H1 (cell line): Measurements from ENCODE around the gene PCDHGB1. TPM values are rescaled to one million over a fixed set of nuclear protein-coding genes. Genes with fewer than 3 reads are reported as not detected.
A peak's percentile ranks its signal among the peaks of the same experiment; 100 is the strongest.

ENCODE experiments used
- CTCF ChIA-PET: fragments of 300-600 bp; sonication (Branson Sonifier 250); formaldehyde crosslinking; loops from one replicate; lab custom pipeline; 2021; ENCODE audit not compliant: partially characterized antibody; lab: Charles Lee
- POLR2A ChIA-PET: fragments of 300-600 bp; sonication (Branson Sonifier 250); formaldehyde crosslinking; loops from one replicate; lab custom pipeline; 2021; ENCODE audit warnings: inconsistent platforms; ENCODE audit not compliant: partially characterized antibody; lab: Charles Lee
- DNase-seq, 2 experiments: peaks; one replicate each; pipeline versions ENCODE4 v3.0.0 to v3.0.0-alpha.2; 2010 to 2022; ENCODE audit warnings: low spot score in 2 of 2, low read depth in 1 of 2, mixed read lengths in 1 of 2
- FAIRE-seq: peaks from 2 replicates; lab custom pipeline; 2011; peaks lifted over from hg19 to GRCh38; lab: Jason Lieb, UNC
- H2AFZ ChIP-seq: 2 replicates; pipeline ENCODE4 v1.8.1; 2012; ENCODE audit warnings: low read length, inconsistent platforms
- H2AK5ac ChIP-seq: 2 replicates; pipeline ENCODE4 v1.6.1; 2013; ENCODE audit warnings: low read depth, low read length
- H2BK120ac ChIP-seq: replicated peaks from 2 replicates; pipeline ENCODE3; 2013; ENCODE audit warnings: low read depth, low read length, inconsistent platforms
- H2BK12ac ChIP-seq: 2 replicates; pipeline ENCODE4 v1.6.1; 2013; ENCODE audit warnings: low read depth, low read length
- H2BK15ac ChIP-seq: 2 replicates; pipeline ENCODE4 v1.6.1; 2013; ENCODE audit warnings: low read length
- H2BK20ac ChIP-seq: 2 replicates; pipeline ENCODE4 v1.6.1; 2013; ENCODE audit warnings: low read length
- H2BK5ac ChIP-seq: 2 replicates; pipeline ENCODE4 v1.6.1; 2013; ENCODE audit warnings: low read depth, low read length
- H3K14ac ChIP-seq: 2 replicates; pipeline ENCODE4 v1.6.1; 2013; ENCODE audit warnings: inconsistent platforms; ENCODE audit not compliant: insufficient read length
- H3K18ac ChIP-seq: 2 replicates; pipeline ENCODE4 v1.6.1; 2013; ENCODE audit warnings: low read length; ENCODE audit errors: extremely low read depth
- H3K23ac ChIP-seq: 2 replicates; pipeline ENCODE4 v1.6.1; 2013; ENCODE audit warnings: inconsistent platforms; ENCODE audit not compliant: insufficient read length
- H3K23me2 ChIP-seq: 2 replicates; pipeline ENCODE4 v1.6.1; 2013; ENCODE audit warnings: low read depth, low read length
- H3K27ac ChIP-seq: 2 replicates; pipeline ENCODE4 v1.6.1; 2011; ENCODE audit warnings: low read depth, low read length, inconsistent platforms
- H3K27me3 ChIP-seq, 4 experiments: replicated peaks in 1 of 4; 1 replicate in 1 of 4; 2 replicates in 3 of 4; pipeline versions ENCODE4 v1.6.1 to v1.8.1; 2011 to 2013; ENCODE audit warnings: low read length in 3 of 4, mild to moderate bottlenecking in 3 of 4, inconsistent platforms in 2 of 4, mixed read lengths in 2 of 4, moderate library complexity in 1 of 4; ENCODE audit not compliant: control insufficient read depth in 3 of 4, insufficient read depth in 3 of 4; ENCODE audit errors: extremely low read depth in 1 of 4
- H3K36me3 ChIP-seq, 4 experiments: 2 replicates each; pipeline versions ENCODE4 v1.6.1 to v1.8.1; 2011 to 2013; ENCODE audit warnings: mild to moderate bottlenecking in 4 of 4, low read length in 3 of 4, moderate library complexity in 2 of 4, control low read depth in 1 of 4, inconsistent platforms in 1 of 4; ENCODE audit not compliant: insufficient read depth in 4 of 4, control insufficient read depth in 2 of 4
- H3K4ac ChIP-seq: replicated peaks from 2 replicates; pipeline ENCODE3; 2013; ENCODE audit warnings: low read length, low read depth, mixed read lengths, inconsistent platforms; ENCODE audit not compliant: insufficient read length
- H3K4me1 ChIP-seq, 4 experiments: replicated peaks in 1 of 4; 1 replicate in 1 of 4; 2 replicates in 3 of 4; pipeline versions ENCODE4 v1.6.1 to v1.8.1; 2011 to 2013; ENCODE audit warnings: low read length in 3 of 4, inconsistent platforms in 2 of 4, mixed read lengths in 1 of 4; ENCODE audit not compliant: insufficient read depth in 4 of 4, control insufficient read depth in 3 of 4
- H3K4me2 ChIP-seq, 2 experiments: 2 replicates each; pipeline versions ENCODE4 v1.6.1 to v1.8.1; 2011 to 2013; ENCODE audit warnings: low read depth in 2 of 2, low read length in 2 of 2, control low read depth in 1 of 2, inconsistent platforms in 1 of 2, mild to moderate bottlenecking in 1 of 2; ENCODE audit not compliant: insufficient read depth in 1 of 2
- H3K4me3 ChIP-seq, 4 experiments: fragments of 200-600, 300-600 bp in 1 of 4; sonication (generic), shearing (Covaris generic), sonication (Bioruptor Twin) in 1 of 4; 2 replicates each; pipeline versions ENCODE4 v1.5.1 to v1.8.1; 2011 to 2016; ENCODE audit warnings: low read length in 4 of 4, low read depth in 3 of 4, control low read depth in 2 of 4, inconsistent platforms in 2 of 4, mild to moderate bottlenecking in 2 of 4, mixed read lengths in 1 of 4, moderate library complexity in 1 of 4; ENCODE audit not compliant: insufficient read depth in 2 of 4; ENCODE audit errors: extremely low read depth in 1 of 4
- H3K56ac ChIP-seq: replicated peaks from 2 replicates; pipeline ENCODE3; 2013; ENCODE audit warnings: low read depth, mild to moderate bottlenecking, mixed read lengths, low read length, inconsistent platforms; ENCODE audit not compliant: insufficient read length
- H3K79me1 ChIP-seq: 2 replicates; pipeline ENCODE4 v1.6.1; 2013; ENCODE audit warnings: low read depth, low read length, control low read depth
- H3K79me2 ChIP-seq, 2 experiments: 2 replicates each; pipeline versions ENCODE4 v1.6.1 to v1.8.1; 2012 to 2013; ENCODE audit warnings: low read length in 2 of 2, mild to moderate bottlenecking in 2 of 2, inconsistent platforms in 1 of 2; ENCODE audit not compliant: insufficient read depth in 2 of 2, control insufficient read depth in 1 of 2
- H3K9ac ChIP-seq, 4 experiments: replicated peaks in 1 of 4; 1 replicate in 1 of 4; 2 replicates in 3 of 4; pipeline versions ENCODE4 v1.6.1 to v1.8.1; 2011 to 2013; ENCODE audit warnings: low read depth in 3 of 4, low read length in 3 of 4, control low read depth in 2 of 4, mild to moderate bottlenecking in 2 of 4, moderate library complexity in 2 of 4, inconsistent platforms in 1 of 4; ENCODE audit errors: extremely low read depth in 1 of 4
- H3K9me3 ChIP-seq, 2 experiments: 2 replicates each; pipeline versions ENCODE4 v1.6.1 to v1.8.1; 2012 to 2013; ENCODE audit warnings: mild to moderate bottlenecking in 2 of 2, moderate library complexity in 2 of 2, control low read depth in 1 of 2, inconsistent platforms in 1 of 2, low read depth in 1 of 2, low read length in 1 of 2, mixed read lengths in 1 of 2; ENCODE audit not compliant: insufficient read depth in 2 of 2
- H4K20me1 ChIP-seq, 2 experiments: replicated peaks in 1 of 2; 2 replicates each; pipeline versions ENCODE3 to v1.8.1; 2011 to 2013; ENCODE audit warnings: inconsistent platforms in 2 of 2, low read length in 2 of 2, mild to moderate bottlenecking in 1 of 2; ENCODE audit not compliant: insufficient read depth in 2 of 2, control insufficient read depth in 1 of 2
- H4K5ac ChIP-seq: 2 replicates; pipeline ENCODE4 v1.6.1; 2013; ENCODE audit warnings: low read length, low read depth, mixed read lengths, inconsistent platforms; ENCODE audit not compliant: insufficient read length
- H4K8ac ChIP-seq: 2 replicates; pipeline ENCODE4 v1.8.0; 2013; ENCODE audit warnings: mild to moderate bottlenecking, moderate library complexity, low read length, inconsistent platforms; ENCODE audit not compliant: insufficient read depth; ENCODE audit errors: extremely low read depth
- H4K91ac ChIP-seq: replicated peaks from 2 replicates; pipeline ENCODE3; 2013; ENCODE audit warnings: low read length, mixed read lengths, inconsistent platforms; ENCODE audit not compliant: insufficient read length
- EP300 ChIP-seq, 2 experiments: IDR thresholded peaks; 1 replicate in 1 of 2; 2 replicates in 1 of 2; pipeline ENCODE4 v1.6.1; 2011 to 2012; ENCODE audit warnings: low read depth in 2 of 2, low read length in 2 of 2, mild to moderate bottlenecking in 2 of 2, borderline replicate concordance in 1 of 2, inconsistent platforms in 1 of 2, moderate library complexity in 1 of 2
- GTF2F1 ChIP-seq: IDR thresholded peaks from 2 replicates; pipeline ENCODE4 v1.6.1; 2012; ENCODE audit warnings: low read depth, low read length, improper control_type of control experiment, borderline replicate concordance
- HDAC2 ChIP-seq, 2 experiments: fragments of 300-600 bp in 1 of 2; sonication (generic) in 1 of 2; IDR thresholded peaks; 2 replicates each; pipeline ENCODE4 v1.6.1; 2011 to 2012; ENCODE audit warnings: low read depth in 2 of 2, low read length in 2 of 2, mild to moderate bottlenecking in 2 of 2, moderate library complexity in 2 of 2, borderline replicate concordance in 1 of 2, inconsistent platforms in 1 of 2
- KDM4A ChIP-seq: IDR thresholded peaks from one replicate; pipeline ENCODE4 v1.7.1; 2012; ENCODE audit warnings: low read depth, mild to moderate bottlenecking, moderate library complexity, low read length, inconsistent platforms; ENCODE audit not compliant: severe bottlenecking
- POLR2AphosphoS5 ChIP-seq: IDR thresholded peaks from 2 replicates; pipeline ENCODE4 v1.6.1; 2011; ENCODE audit warnings: low read depth, low read length
- RAD21 ChIP-seq, 2 experiments: IDR thresholded peaks in 1 of 2; conservative IDR thresholded peaks in 1 of 2; 2 replicates each; pipeline ENCODE4 v1.6.1; 2011; ENCODE audit warnings: low read depth in 2 of 2, low read length in 2 of 2, improper control_type of control experiment in 1 of 2, inconsistent platforms in 1 of 2, mild to moderate bottlenecking in 1 of 2, moderate library complexity in 1 of 2
- SAP30 ChIP-seq: fragments of 300-600 bp; sonication (generic); IDR thresholded peaks from 2 replicates; pipeline ENCODE4 v1.7.1; 2012; ENCODE audit warnings: low read length, moderate library complexity, mild to moderate bottlenecking, inconsistent platforms; ENCODE audit not compliant: insufficient read depth, insufficient replicate concordance
- SP2 ChIP-seq: IDR thresholded peaks from 2 replicates; pipeline ENCODE4 v1.6.1; 2012; ENCODE audit warnings: mild to moderate bottlenecking, low read length, inconsistent platforms
- TBP ChIP-seq: IDR thresholded peaks from 2 replicates; pipeline ENCODE4 v1.6.1; 2011; ENCODE audit warnings: low read depth, low read length, improper control_type of control experiment
- ZNF274 ChIP-seq: IDR thresholded peaks from 2 replicates; pipeline ENCODE4 v1.7.0; 2012; ENCODE audit warnings: low read length, borderline replicate concordance; ENCODE audit errors: extremely low read depth
- WGBS, 2 experiments: shearing (Covaris generic) in 1 of 2; methylation state at CpG; one replicate each; pipeline versions ENCODE4 v1.1.6 to v1.1.7; 2013 to 2015; ENCODE audit warnings: low lambda C conversion rate in 2 of 2, mixed read lengths in 2 of 2, inconsistent platforms in 1 of 2, low coverage in 1 of 2, missing lambda C conversion rate in 1 of 2; ENCODE audit not compliant: insufficient replicate concordance in 2 of 2, insufficient coverage in 1 of 2, insufficient read length in 1 of 2; ENCODE audit errors: extremely low coverage in 1 of 2, missing lambda C conversion rate in 1 of 2; 5-methylcytosine and 5-hydroxymethylcytosine counted together
- polyA plus RNA-seq, 7 experiments: library from polyadenylated mRNA; depleted of rRNA in 3 of 7; stranded (reverse) in 5 of 7; unstranded in 2 of 7; fragments of >200 nt in 5 of 7; fragments of 200-250 nt in 2 of 7; gene quantifications; 1 replicate in 5 of 7; 2 replicates in 1 of 7; 4 replicates in 1 of 7; pipeline versions ENCODE4 v1.2.1 to v1.2.3, GENCODE V29; 2011 to 2013; ENCODE audit warnings: missing spikeins in 2 of 7, mixed read lengths in 2 of 7
- total RNA-seq: library from RNA; stranded (reverse); fragmentation: NEBNext Ultra II Directional; extraction: Animal tissue kit (Norgen Biotek cat#: 25700); gene quantifications from 2 replicates; pipeline ENCODE4 v1.2.1, GENCODE V29; 2021

PCDHGB1 gene
- total and polyA plus RNA-seq, 2 of the 8 experiments (the other 6 are each of a cell fraction or from before 2014, with no cell fraction given), result 1.3 to 2.8 TPM

GRCh38 chr5:141303756-141304155 lies 46.1 kb upstream of the PCDHGB1 start, which contains the start of gene SLC25A2:
TSS of gene SLC25A2 (minus strand) at chr5:141304049. CDS start at chr5:141303865, 184 bp downstream.
- Histone ChIP-seq H3K27ac (no peak within 1 kb of the TSS), H2BK5ac (no peak within 1 kb of the TSS), H4K8ac (peak within 1 kb of the TSS; percentile 51; the same call in 1 of the 2 replicates), H3K18ac (no peak within 1 kb of the TSS), H3K9me3 (peaks cover 0 to 17% of the 10 kb centered on the region in 2 experiments; a peak in 2 of 4 replicates), H2BK15ac (no peak within 1 kb of the TSS), H2BK12ac (no peak within 1 kb of the TSS), H3K79me1 (no peaks in the 10 kb centered on the region), H3K56ac (no peak within 1 kb of the TSS), H2AFZ (no peak within 1 kb of the TSS), H2AK5ac (no peak within 1 kb of the TSS), H3K4me2 (no peak within 1 kb of the TSS), H2BK120ac (no peak within 1 kb of the TSS), H4K20me1 (no peaks in the 10 kb centered on the region), H3K79me2 (no peaks in the 10 kb centered on the region), H3K36me3 (no peaks in the 10 kb centered on the region), H3K4me1 (no peaks in the 10 kb centered on the region), H3K23me2 (no peaks in the 10 kb centered on the region), H3K14ac (no peak within 1 kb of the TSS), H3K27me3 (no peaks in the 10 kb centered on the region), H3K4me3 (no peak within 1 kb of the TSS), H3K23ac (no peak within 1 kb of the TSS), H3K4ac (no peak within 1 kb of the TSS), H4K91ac (no peak within 1 kb of the TSS), H4K5ac (no peak within 1 kb of the TSS), H2BK20ac (no peak within 1 kb of the TSS), H3K9ac (no peak within 1 kb of the TSS)
- 92% methylated on average over 33 of the region's 36 CpGs; no CpG with 5 or more reads in 1 of the 2 experiments for WGBS, 2 experiments
- no peak for FAIRE-seq
- POLR2A ChIA-PET, result no interaction called here
- TF ChIP-seq POLR2AphosphoS5, result no peak
- TF ChIP-seq HDAC2 (IDR thresholded peaks at IDR 0.05; ENCODE audit: borderline replicate concordance in 1 of 2, low read depth in 2 of 2, low read length in 2 of 2), result no peak
- TF ChIP-seq GTF2F1, result no peak
- TF ChIP-seq ZNF274, result no peak
- TF ChIP-seq RAD21 (IDR thresholded peaks at IDR 0.05 in 1 of 2, conservative IDR thresholded peaks at IDR 0.05 in 1 of 2; ENCODE audit: low read depth in 2 of 2, low read length in 2 of 2), result no peak
- TF ChIP-seq SP2, result no peak
- TF ChIP-seq KDM4A, result no peak
- no peak for TF ChIP-seq SAP30
- TF ChIP-seq EP300 (IDR thresholded peaks at IDR 0.05; ENCODE audit: borderline replicate concordance in 1 of 2, low read depth in 2 of 2, low read length in 2 of 2), result no peak
- no peak for TF ChIP-seq TBP
- DNase-seq, result no peak
- CTCF ChIA-PET, result no interaction called here
